ENCODE results near the gene WDR73.
"Not testable (repeated sequence)": the region's sequence is repeated elsewhere in the genome, so short reads cannot be mapped to it uniquely, and the experiment has no call there.

The WDR73 gene

GRCh38 chr15:84658080-84658787 is 4.2 kb upstream of the WDR73 start, which contains the start of gene NMB:
Gene NMB (minus strand): TSS chr15:84658199. CDS start chr15:84658152, 47 bp downstream.
- in situ Hi-C loops (cut with HindIII; ENCODE audit: low sequenced_read_pairs) = no loop called here

- in situ Hi-C loops (cut with HindIII; ENCODE audit: low sequenced_read_pairs) = no loop called here
Observed at GRCh38 chr15:84657748-84658079, 3.6 kb upstream of the WDR73 start.

GRCh38 chr15:84656972-84657371 is 2.9 kb upstream of the WDR73 start:
- in situ Hi-C loops (cut with HindIII; ENCODE audit: low sequenced_read_pairs) = no loop called here

- in situ Hi-C loops (cut with HindIII; ENCODE audit: low sequenced_read_pairs) = no loop called here
Observed at GRCh38 chr15:84654689-84655453, 788 bp upstream of the WDR73 start.

GRCh38 chr15:84653584-84653909 is 536 bp downstream of the WDR73 start:
- in situ Hi-C loops (cut with HindIII; ENCODE audit: low sequenced_read_pairs) = no loop called here

GRCh38 chr15:84649706-84650105 is 4.4 kb downstream of the WDR73 start:
- in situ Hi-C loops (cut with HindIII; ENCODE audit: low sequenced_read_pairs) = loop anchor here (5.0 kb wide), 1 partner anchor 53 kb away; no protein-coding TSS in a partner anchor

GRCh38 chr15:84648539-84648938 is 5.5 kb downstream of the WDR73 start:
- in situ Hi-C loops (cut with HindIII; ENCODE audit: low sequenced_read_pairs) = loop anchor here (5.0 kb wide), 1 partner anchor 54 kb away; no protein-coding TSS in a partner anchor

GRCh38 chr15:84647726-84648125 is 6.4 kb downstream of the WDR73 start:
- in situ Hi-C loops (cut with HindIII; ENCODE audit: low sequenced_read_pairs) = loop anchor here (5.0 kb wide), 1 partner anchor 55 kb away; no protein-coding TSS in a partner anchor

- in situ Hi-C loops (cut with HindIII; ENCODE audit: low sequenced_read_pairs) = loop anchor here (5.0 kb wide), 1 partner anchor 56 kb away; no protein-coding TSS in a partner anchor
Observed at GRCh38 chr15:84645997-84646396, 8.1 kb downstream of the WDR73 start.

GRCh38 chr15:84645496-84645895 is 8.6 kb downstream of the WDR73 start:
- in situ Hi-C loops (cut with HindIII; ENCODE audit: low sequenced_read_pairs) = loop anchor here (5.0 kb wide), 1 partner anchor 57 kb away; no protein-coding TSS in a partner anchor

GRCh38 chr15:84643838-84644237 is 10.2 kb downstream of the WDR73 start:
- in situ Hi-C loops (cut with HindIII; ENCODE audit: low sequenced_read_pairs) = no loop called here

- in situ Hi-C loops (cut with HindIII; ENCODE audit: low sequenced_read_pairs) = not testable (repeated sequence)
Observed at GRCh38 chr15:84642640-84643039, 11.4 kb downstream of the WDR73 start.

GRCh38 chr15:84641871-84642270 is 12.2 kb downstream of the WDR73 start:
- in situ Hi-C loops (cut with HindIII; ENCODE audit: low sequenced_read_pairs) = not testable (repeated sequence)

GRCh38 chr15:84638103-84638502 is 16.0 kb downstream of the WDR73 start:
- in situ Hi-C loops (cut with HindIII; ENCODE audit: low sequenced_read_pairs) = no loop called here

GRCh38 chr15:84634228-84634837 is 19.8 kb downstream of the WDR73 start:
- in situ Hi-C loops (cut with HindIII; ENCODE audit: low sequenced_read_pairs) = no loop called here

GRCh38 chr15:84633311-84634227 is 20.5 kb downstream of the WDR73 start:
- in situ Hi-C loops (cut with HindIII; ENCODE audit: low sequenced_read_pairs) = no loop called here

GRCh38 chr15:84631706-84632272 is 22.3 kb downstream of the WDR73 start:
- in situ Hi-C loops (cut with HindIII; ENCODE audit: low sequenced_read_pairs) = no loop called here

- in situ Hi-C loops (cut with HindIII; ENCODE audit: low sequenced_read_pairs) = no loop called here
Observed at GRCh38 chr15:84629033-84629432, 25.1 kb downstream of the WDR73 start.

GRCh38 chr15:84625123-84625522 is 29.0 kb downstream of the WDR73 start:
- in situ Hi-C loops (cut with HindIII; ENCODE audit: low sequenced_read_pairs) = no loop called here

- in situ Hi-C loops (cut with HindIII; ENCODE audit: low sequenced_read_pairs) = no loop called here
Observed at GRCh38 chr15:84624359-84624758, 29.7 kb downstream of the WDR73 start.

Data from endothelial cell of hepatic sinusoid (primary cell).